C4-2B (cell line): ENCODE results near the gene ASCC2.

Experiments
- CTCF ChIP-seq: fragments of 450-650 bp; conservative IDR thresholded peaks from 2 replicates; pipeline ENCODE4 v1.5.1; 2017; ENCODE audit warnings: mild to moderate bottlenecking
- ZFX ChIP-seq: fragments of 450-650 bp; IDR thresholded peaks from 2 replicates; pipeline ENCODE4 v1.6.1; 2017

GRCh38 chr22:29801153-29801552, 36.9 kb downstream of the ASCC2 start:
- no peak for TF ChIP-seq CTCF
- no peak for TF ChIP-seq ZFX
